Neural cell (in vitro differentiated cells): Measurements from ENCODE around the gene LGALS9B. TPM values are rescaled to one million over a fixed set of nuclear protein-coding genes. Genes with fewer than 3 reads are reported as not detected.
"Not testable (repeated sequence)": the region's sequence is repeated elsewhere in the genome, so short reads cannot be mapped to it uniquely, and the experiment has no call there.

Experiments
- H2AFZ ChIP-seq: fragments of 200-600, 300-800 bp; sonication (generic), shearing (Covaris generic); 2 replicates; pipeline ENCODE4 v1.6.0; 2014; ENCODE audit warnings: low read depth, mild to moderate bottlenecking, antibody characterized with exemption, low read length, moderate library complexity
- H3F3A ChIP-seq: fragments of 200-600 bp; shearing (Covaris generic); 2 replicates; pipeline ENCODE4 v1.6.1; 2016; ENCODE audit warnings: mild to moderate bottlenecking, moderate library complexity, mixed read lengths, antibody characterized with exemption, low read length; ENCODE audit not compliant: insufficient read depth, poor library complexity, severe bottlenecking
- H3K27ac ChIP-seq: fragments of 200-600, 300-800 bp; sonication (generic), shearing (Covaris generic); 2 replicates; pipeline ENCODE4 v1.5.1; 2014; ENCODE audit warnings: mild to moderate bottlenecking, low read length, moderate library complexity
- H3K27me3 ChIP-seq: fragments of 300-800, 200-600 bp; sonication (generic), shearing (Covaris generic); 2 replicates; pipeline ENCODE4 v1.6.0; 2014; ENCODE audit warnings: mild to moderate bottlenecking, low read depth, low read length, moderate library complexity; ENCODE audit not compliant: insufficient read depth
- H3K36me3 ChIP-seq: fragments of 300-800, 200-600 bp; sonication (generic), shearing (Covaris generic); 2 replicates; pipeline ENCODE4 v1.5.1; 2014; ENCODE audit warnings: mild to moderate bottlenecking, antibody characterized with exemption, low read length, moderate library complexity; ENCODE audit not compliant: insufficient read depth
- H3K4me2 ChIP-seq: fragments of 300-800, 200-600 bp; sonication (generic), shearing (Covaris generic); 2 replicates; pipeline ENCODE4 v1.6.0; 2014; ENCODE audit warnings: mild to moderate bottlenecking, low read length
- H3K4me3 ChIP-seq: fragments of 300-800, 200-600 bp; sonication (generic), shearing (Covaris generic); 2 replicates; pipeline ENCODE4 v1.5.1; 2014; ENCODE audit warnings: mild to moderate bottlenecking, low read length, moderate library complexity
- H3K79me2 ChIP-seq: fragments of 200-600 bp; shearing (Covaris generic); replicated peaks from 2 replicates; pipeline ENCODE4 v1.6.0; 2014; ENCODE audit warnings: mild to moderate bottlenecking, low read length, moderate library complexity; ENCODE audit not compliant: insufficient read depth
- H3K9ac ChIP-seq: fragments of 300-800, 200-600 bp; sonication (generic), shearing (Covaris generic); 2 replicates; pipeline ENCODE4 v1.6.1; 2016; ENCODE audit warnings: mild to moderate bottlenecking, low read length, mixed read lengths
- H3K9me2 ChIP-seq: fragments of 200-600 bp; shearing (Covaris generic); 2 replicates; pipeline ENCODE4 v1.6.1; 2016; ENCODE audit warnings: mild to moderate bottlenecking, low read length, mixed read lengths; ENCODE audit not compliant: insufficient read depth
- H3K9me3 ChIP-seq: fragments of 200-600, 300-800 bp; sonication (generic), shearing (Covaris generic); 2 replicates; pipeline ENCODE4 v1.6.1; 2016; ENCODE audit warnings: mild to moderate bottlenecking, mixed run types, low read length, moderate library complexity, mixed read lengths
- H4K20me1 ChIP-seq: fragments of 200-600 bp; shearing (Covaris generic); 2 replicates; pipeline ENCODE4 v1.6.1; 2016; ENCODE audit warnings: mild to moderate bottlenecking, mixed run types; ENCODE audit not compliant: insufficient read depth
- polyA minus RNA-seq: library from RNA; depleted of rRNA, polyadenylated mRNA; stranded (reverse); fragments of >200 nt; gene quantifications from 2 replicates; pipeline ENCODE4 v1.2.3, GENCODE V29; 2014
- polyA plus RNA-seq: library from polyadenylated mRNA; depleted of rRNA; stranded (reverse); fragments of >200 nt; gene quantifications from 2 replicates; pipeline ENCODE4 v1.2.3, GENCODE V29; 2014

Gene LGALS9B
- not detected in 2 replicates for polyA plus RNA-seq
- polyA minus RNA-seq = not detected in 2 replicates

GRCh38 chr17:20467447-20467846 lies at the start of gene LGALS9B:
Gene LGALS9B, minus strand, starts transcription at chr17:20467539. Its CDS starts 69 bp downstream, at chr17:20467470.
- not testable (repeated sequence) for H3K9ac ChIP-seq, H3K27ac ChIP-seq, H3K9me3 ChIP-seq, H3K36me3 ChIP-seq, H4K20me1 ChIP-seq, H3K9me2 ChIP-seq, H3K27me3 ChIP-seq, H2AFZ ChIP-seq, H3K4me3 ChIP-seq, H3K79me2 ChIP-seq, H3F3A ChIP-seq, H3K4me2 ChIP-seq

DNA sequence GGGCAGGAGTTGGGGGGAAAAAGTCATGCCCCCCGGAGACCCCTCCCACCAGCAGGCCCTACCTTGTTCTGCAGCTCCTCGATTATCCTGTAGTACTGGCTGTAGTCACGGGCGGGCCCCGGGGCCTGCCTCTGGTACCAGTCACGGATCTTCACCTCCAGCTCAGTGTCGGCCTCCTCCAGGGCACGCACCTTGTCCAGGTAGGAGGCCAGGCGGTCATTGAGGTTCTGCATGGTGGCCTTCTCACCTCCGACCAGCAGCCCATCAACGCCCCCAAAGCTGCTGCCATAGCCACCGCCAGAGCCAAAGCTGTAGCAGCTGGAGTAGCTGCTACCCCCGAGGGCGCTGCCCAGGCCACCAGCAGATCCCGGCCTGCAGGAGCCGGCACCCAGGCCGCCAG lies 49.6 kb upstream of the LGALS9B start:
- H3K9me3 ChIP-seq, H3K27me3 ChIP-seq, H3K4me3 ChIP-seq, H3K27ac ChIP-seq, H4K20me1 ChIP-seq, H3K9me2 ChIP-seq, H2AFZ ChIP-seq, H3K9ac ChIP-seq, H3K4me2 ChIP-seq, H3K79me2 ChIP-seq, H3F3A ChIP-seq, H3K36me3 ChIP-seq: not testable (repeated sequence)

GRCh38 chr17:20515099-20515498 lies 47.8 kb upstream of the LGALS9B start:
- not testable (repeated sequence) for H3F3A ChIP-seq, H3K79me2 ChIP-seq, H3K9me3 ChIP-seq, H3K9ac ChIP-seq, H4K20me1 ChIP-seq, H3K27ac ChIP-seq, H3K9me2 ChIP-seq, H2AFZ ChIP-seq, H3K4me3 ChIP-seq, H3K4me2 ChIP-seq, H3K36me3 ChIP-seq, H3K27me3 ChIP-seq

- not testable (repeated sequence) for H3K4me3 ChIP-seq, H3K79me2 ChIP-seq, H3K27ac ChIP-seq, H3K9me3 ChIP-seq, H3F3A ChIP-seq, H3K9me2 ChIP-seq, H3K27me3 ChIP-seq, H4K20me1 ChIP-seq, H3K9ac ChIP-seq, H3K36me3 ChIP-seq, H3K4me2 ChIP-seq, H2AFZ ChIP-seq
Measured at GRCh38 chr17:20513539-20513938, 46.2 kb upstream of the LGALS9B start.

DNA sequence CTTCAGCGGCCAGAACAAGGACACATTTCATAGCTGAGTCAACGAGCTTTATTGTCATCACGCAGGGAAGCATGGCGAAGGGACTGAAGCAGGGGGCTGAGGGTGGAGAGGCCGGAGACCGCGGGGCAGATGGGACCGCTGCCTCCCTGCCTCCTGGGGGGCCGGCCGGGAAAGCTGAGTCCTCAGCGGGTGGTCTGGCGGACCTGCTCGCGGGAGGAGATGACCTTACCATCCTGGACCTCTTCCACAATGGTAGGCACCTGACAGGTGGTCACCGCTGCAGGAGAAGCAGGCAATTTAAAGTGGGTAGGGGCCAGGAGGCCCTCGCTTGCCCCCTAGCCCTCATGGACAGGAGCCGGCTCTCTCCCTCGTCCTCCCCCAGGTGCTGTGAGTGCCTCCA lies 45.0 kb upstream of the LGALS9B start:
- not testable (repeated sequence) for H3K36me3 ChIP-seq, H4K20me1 ChIP-seq, H3K9ac ChIP-seq, H3K79me2 ChIP-seq, H3K4me3 ChIP-seq, H3K4me2 ChIP-seq, H3K27ac ChIP-seq, H3F3A ChIP-seq, H3K9me2 ChIP-seq, H2AFZ ChIP-seq, H3K9me3 ChIP-seq, H3K27me3 ChIP-seq

DNA sequence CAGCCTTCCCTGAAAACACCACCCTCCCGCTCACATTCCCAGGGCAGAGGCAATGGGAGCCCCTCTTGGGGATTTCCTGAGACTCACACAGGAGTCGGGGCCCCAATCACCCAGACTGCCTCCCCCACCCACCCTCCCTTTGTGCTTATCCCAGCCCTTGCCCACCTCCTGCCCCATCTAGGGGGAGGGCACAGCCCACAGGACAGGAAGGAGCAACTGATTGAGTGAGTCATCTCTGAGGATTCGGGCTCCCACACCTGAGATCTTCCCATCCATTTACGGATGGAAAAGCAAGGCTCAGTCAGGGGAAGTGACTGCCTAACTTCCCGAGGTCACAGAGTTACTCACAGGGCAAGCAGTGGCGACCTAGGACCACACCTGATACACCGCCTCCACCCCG lies 44.4 kb upstream of the LGALS9B start:
- not testable (repeated sequence) for H3K4me3 ChIP-seq, H4K20me1 ChIP-seq, H3K36me3 ChIP-seq, H3K27me3 ChIP-seq, H2AFZ ChIP-seq, H3F3A ChIP-seq, H3K9ac ChIP-seq, H3K79me2 ChIP-seq, H3K4me2 ChIP-seq, H3K9me2 ChIP-seq, H3K27ac ChIP-seq, H3K9me3 ChIP-seq

DNA sequence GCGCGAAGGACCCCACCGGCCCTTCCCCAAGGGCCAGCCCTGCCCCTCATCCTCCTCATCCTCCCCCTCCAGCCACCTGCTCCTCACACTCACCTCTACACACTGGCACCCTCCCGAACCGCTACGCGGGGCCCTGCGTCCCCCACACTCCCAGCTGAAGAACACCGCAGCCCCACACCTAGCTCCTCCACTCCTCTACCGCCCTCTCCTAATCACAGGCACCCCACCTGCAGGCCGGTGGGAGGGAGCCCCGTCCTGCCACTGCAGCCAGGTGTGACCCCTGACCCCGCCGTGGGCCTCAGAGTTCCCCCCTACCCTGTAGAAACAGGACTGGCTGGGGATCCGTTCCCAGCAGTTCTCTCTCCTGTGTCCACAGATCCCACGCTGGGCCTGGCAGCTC lies 38.0 kb upstream of the LGALS9B start:
- H3K4me2 ChIP-seq, H3K9me3 ChIP-seq, H3K9ac ChIP-seq, H3K27ac ChIP-seq, H3F3A ChIP-seq, H3K9me2 ChIP-seq, H3K4me3 ChIP-seq, H2AFZ ChIP-seq, H3K36me3 ChIP-seq, H3K79me2 ChIP-seq, H3K27me3 ChIP-seq, H4K20me1 ChIP-seq: not testable (repeated sequence)

DNA sequence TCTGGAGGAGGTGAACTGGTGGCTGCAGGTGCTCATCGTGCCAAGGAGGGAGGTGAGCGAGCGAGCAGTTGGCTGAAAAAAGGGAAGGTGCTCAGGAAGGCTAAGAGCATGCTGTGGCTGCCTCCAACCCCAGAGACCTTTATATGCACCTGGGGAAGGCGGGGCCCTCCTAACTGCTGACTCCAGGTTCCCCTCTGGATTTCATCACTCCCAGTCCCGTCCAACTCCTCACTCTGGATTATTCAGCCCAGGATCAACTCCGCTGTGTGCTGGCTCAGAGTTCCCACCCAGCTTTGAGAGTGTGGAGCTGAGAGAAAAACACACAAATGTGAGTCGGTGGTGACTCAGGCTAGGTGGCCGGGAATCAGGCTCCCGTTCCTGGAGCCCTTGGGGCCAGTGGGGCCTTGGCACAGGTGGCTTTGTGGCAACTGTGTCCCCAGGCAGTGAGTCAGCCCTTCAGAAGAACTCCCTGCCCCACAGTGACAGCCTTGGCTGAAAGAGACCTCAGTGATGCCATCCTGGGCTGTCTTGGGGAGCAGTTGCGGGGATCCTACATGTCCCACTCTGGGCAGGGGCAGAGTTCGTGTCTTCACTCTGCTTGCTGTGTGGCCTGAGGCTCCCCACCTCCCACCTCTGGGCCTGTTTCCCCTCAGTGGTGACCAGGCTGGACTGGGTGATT lies 37.2 kb upstream of the LGALS9B start:
- H3K27me3 ChIP-seq, H2AFZ ChIP-seq, H3K27ac ChIP-seq, H3K4me2 ChIP-seq, H3K4me3 ChIP-seq, H3K9ac ChIP-seq, H3K79me2 ChIP-seq, H4K20me1 ChIP-seq, H3F3A ChIP-seq, H3K9me2 ChIP-seq, H3K36me3 ChIP-seq, H3K9me3 ChIP-seq: not testable (repeated sequence)
